CD4-positive, alpha-beta T cell treated with Interleukin-10 for 1 hour (primary cell): ENCODE data around the gene CBARP.

Experiments
- DNase-seq: peaks from one replicate; pipeline ENCODE4 v3.0.0-alpha.2; 2020

Gene CBARP

GRCh38 chr19:1238369-1239303 lies 831 bp upstream of the CBARP start:
- peak; percentile 19 for DNase-seq

GRCh38 chr19:1237027-1237659 lies 662 bp downstream of the CBARP start:
- DNase-seq: no peak

GRCh38 chr19:1236576-1236975 lies 1.2 kb downstream of the CBARP start:
- DNase-seq: no peak

- no peak for DNase-seq
Observed at GRCh38 chr19:1235625-1236538, 1.9 kb downstream of the CBARP start.

- DNase-seq: no peak
Observed at GRCh38 chr19:1234955-1235380, 2.8 kb downstream of the CBARP start.

- DNase-seq: no peak
Observed at GRCh38 chr19:1234051-1234954, 3.5 kb downstream of the CBARP start.

GRCh38 chr19:1233115-1233667 lies 4.6 kb downstream of the CBARP start:
- no peak for DNase-seq

- DNase-seq: no peak
Observed at GRCh38 chr19:1232652-1233072, 5.1 kb downstream of the CBARP start.

GRCh38 chr19:1231729-1232637 lies 5.8 kb downstream of the CBARP start:
- DNase-seq: no peak

GRCh38 chr19:1230783-1231489 lies 6.9 kb downstream of the CBARP start:
- DNase-seq: no peak

- no peak for DNase-seq
Observed at GRCh38 chr19:1229924-1230782, 7.7 kb downstream of the CBARP start.

- no peak for DNase-seq
Observed at GRCh38 chr19:1229056-1229923, 8.5 kb downstream of the CBARP start.

GRCh38 chr19:1228161-1228957 lies 9.4 kb downstream of the CBARP start:
- no peak for DNase-seq

GRCh38 chr19:1227304-1228054 lies 10.3 kb downstream of the CBARP start:
- no peak for DNase-seq

GRCh38 chr19:1226522-1227303 lies 11.1 kb downstream of the CBARP start:
- DNase-seq: no peak

- DNase-seq: no peak
Observed at GRCh38 chr19:1226227-1226518, 11.6 kb downstream of the CBARP start.
